Measurements from ENCODE around the gene RMDN3. TPM values are rescaled to one million over a fixed set of nuclear protein-coding genes. Genes with fewer than 3 reads are reported as not detected.

Gene RMDN3
- total and polyA plus RNA-seq, 2 of the 13 experiments (the other 11 are each of a cell fraction or from before 2014, with no cell fraction given), result 16.8 to 19.5 TPM

DNA sequence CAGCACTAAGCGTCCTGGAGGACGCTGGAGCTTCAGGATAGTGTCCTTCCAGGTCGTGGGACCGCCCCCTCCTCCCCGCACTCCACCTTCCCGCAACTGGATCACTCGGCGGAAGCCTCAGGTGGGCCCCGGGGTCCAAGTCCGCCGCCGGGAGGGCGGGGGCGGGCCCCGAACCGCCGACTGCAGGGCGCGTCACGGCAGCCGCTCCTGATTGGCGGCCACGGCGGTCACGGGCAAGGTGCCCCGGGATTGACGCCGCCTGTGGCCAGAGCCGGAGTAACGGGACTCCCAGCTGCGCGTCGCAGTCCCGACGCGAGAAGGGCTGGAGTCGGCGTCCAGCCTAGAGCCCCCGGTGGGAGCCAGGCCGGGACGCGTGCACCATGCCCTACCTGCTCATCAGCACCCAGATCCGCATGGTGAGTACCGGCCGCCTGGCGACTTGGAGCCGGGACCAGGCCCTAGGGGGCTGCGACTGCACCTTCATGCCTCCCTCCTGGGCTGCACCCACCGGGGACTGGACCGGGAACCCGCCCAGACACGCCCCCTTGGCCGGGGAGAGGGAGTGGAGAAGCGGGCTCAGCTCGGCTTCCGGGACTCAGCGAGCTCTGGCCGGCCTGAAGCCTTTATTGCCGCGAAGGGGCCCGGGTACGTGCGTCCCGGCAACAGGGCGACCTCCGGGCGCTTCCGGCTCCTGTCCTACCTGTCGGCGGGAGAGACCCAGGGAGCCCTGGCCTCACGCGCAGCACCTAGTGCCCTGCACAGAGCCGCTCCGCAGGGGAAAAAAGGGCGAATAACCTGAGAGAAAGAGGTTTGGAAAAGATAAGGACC, 9.0 kb upstream of the RMDN3 start, which contains the start of gene GCHFR (continued):
- TF ChIP-seq ZNF451 (CRISPR knock-in tag; IDR thresholded peaks at IDR 0.05), result peak; percentile 88
- TF ChIP-seq, protein P1, sequence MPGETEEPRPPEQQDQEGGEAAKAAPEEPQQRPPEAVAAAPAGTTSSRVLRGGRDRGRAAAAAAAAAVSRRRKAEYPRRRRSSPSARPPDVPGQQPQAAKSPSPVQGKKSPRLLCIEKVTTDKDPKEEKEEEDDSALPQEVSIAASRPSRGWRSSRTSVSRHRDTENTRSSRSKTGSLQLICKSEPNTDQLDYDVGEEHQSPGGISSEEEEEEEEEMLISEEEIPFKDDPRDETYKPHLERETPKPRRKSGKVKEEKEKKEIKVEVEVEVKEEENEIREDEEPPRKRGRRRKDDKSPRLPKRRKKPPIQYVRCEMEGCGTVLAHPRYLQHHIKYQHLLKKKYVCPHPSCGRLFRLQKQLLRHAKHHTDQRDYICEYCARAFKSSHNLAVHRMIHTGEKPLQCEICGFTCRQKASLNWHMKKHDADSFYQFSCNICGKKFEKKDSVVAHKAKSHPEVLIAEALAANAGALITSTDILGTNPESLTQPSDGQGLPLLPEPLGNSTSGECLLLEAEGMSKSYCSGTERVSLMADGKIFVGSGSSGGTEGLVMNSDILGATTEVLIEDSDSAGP (CRISPR knock-in tag; IDR thresholded peaks at IDR 0.05; ENCODE audit: borderline replicate concordance), result peak; percentile 93
- peak; percentile 41 for TF ChIP-seq KAT7 (CRISPR knock-in tag; IDR thresholded peaks at IDR 0.05; ENCODE audit: borderline replicate concordance)
- no peak; the same call in 1 of the 2 replicates for TF ChIP-seq ELF4 (CRISPR knock-in tag; IDR thresholded peaks at IDR 0.05; ENCODE audit: borderline replicate concordance)
- TF ChIP-seq DPF2 (CRISPR knock-in tag; IDR thresholded peaks at IDR 0.05; ENCODE audit: borderline replicate concordance, low read depth), result no peak
- no peak for TF ChIP-seq TEAD2 (CRISPR knock-in tag; IDR thresholded peaks at IDR 0.05)
- peak; percentile 84 for TF ChIP-seq HOXA3 (CRISPR knock-in tag; IDR thresholded peaks at IDR 0.05)
- TF ChIP-seq MBNL3 (CRISPR knock-in tag; conservative IDR thresholded peaks at IDR 0.05), result no peak
- TF ChIP-seq, protein P2, sequence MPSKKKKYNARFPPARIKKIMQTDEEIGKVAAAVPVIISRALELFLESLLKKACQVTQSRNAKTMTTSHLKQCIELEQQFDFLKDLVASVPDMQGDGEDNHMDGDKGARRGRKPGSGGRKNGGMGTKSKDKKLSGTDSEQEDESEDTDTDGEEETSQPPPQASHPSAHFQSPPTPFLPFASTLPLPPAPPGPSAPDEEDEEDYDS (CRISPR knock-in tag; IDR thresholded peaks at IDR 0.05), result peak; percentile 65
- TF ChIP-seq SIX1 (CRISPR knock-in tag; IDR thresholded peaks at IDR 0.05; ENCODE audit: borderline replicate concordance), result no peak
- peak; percentile 56; the same call in 1 of the 2 replicates for TF ChIP-seq ZBTB3 (CRISPR knock-in tag; IDR thresholded peaks at IDR 0.05; ENCODE audit: borderline replicate concordance, low read depth)
- no peak for TF ChIP-seq NRL (CRISPR knock-in tag; IDR thresholded peaks at IDR 0.05; ENCODE audit: borderline replicate concordance)
- TF ChIP-seq, protein P3, sequence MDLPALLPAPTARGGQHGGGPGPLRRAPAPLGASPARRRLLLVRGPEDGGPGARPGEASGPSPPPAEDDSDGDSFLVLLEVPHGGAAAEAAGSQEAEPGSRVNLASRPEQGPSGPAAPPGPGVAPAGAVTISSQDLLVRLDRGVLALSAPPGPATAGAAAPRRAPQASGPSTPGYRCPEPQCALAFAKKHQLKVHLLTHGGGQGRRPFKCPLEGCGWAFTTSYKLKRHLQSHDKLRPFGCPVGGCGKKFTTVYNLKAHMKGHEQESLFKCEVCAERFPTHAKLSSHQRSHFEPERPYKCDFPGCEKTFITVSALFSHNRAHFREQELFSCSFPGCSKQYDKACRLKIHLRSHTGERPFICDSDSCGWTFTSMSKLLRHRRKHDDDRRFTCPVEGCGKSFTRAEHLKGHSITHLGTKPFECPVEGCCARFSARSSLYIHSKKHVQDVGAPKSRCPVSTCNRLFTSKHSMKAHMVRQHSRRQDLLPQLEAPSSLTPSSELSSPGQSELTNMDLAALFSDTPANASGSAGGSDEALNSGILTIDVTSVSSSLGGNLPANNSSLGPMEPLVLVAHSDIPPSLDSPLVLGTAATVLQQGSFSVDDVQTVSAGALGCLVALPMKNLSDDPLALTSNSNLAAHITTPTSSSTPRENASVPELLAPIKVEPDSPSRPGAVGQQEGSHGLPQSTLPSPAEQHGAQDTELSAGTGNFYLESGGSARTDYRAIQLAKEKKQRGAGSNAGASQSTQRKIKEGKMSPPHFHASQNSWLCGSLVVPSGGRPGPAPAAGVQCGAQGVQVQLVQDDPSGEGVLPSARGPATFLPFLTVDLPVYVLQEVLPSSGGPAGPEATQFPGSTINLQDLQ (CRISPR knock-in tag; IDR thresholded peaks at IDR 0.05), result peak; percentile 55; the same call in 1 of the 2 replicates
- TF ChIP-seq NFRKB (IDR thresholded peaks at IDR 0.05), result no peak
- peak; percentile 57 for TF ChIP-seq PHF21A (CRISPR knock-in tag; IDR thresholded peaks at IDR 0.05)
- TF ChIP-seq, protein P4, sequence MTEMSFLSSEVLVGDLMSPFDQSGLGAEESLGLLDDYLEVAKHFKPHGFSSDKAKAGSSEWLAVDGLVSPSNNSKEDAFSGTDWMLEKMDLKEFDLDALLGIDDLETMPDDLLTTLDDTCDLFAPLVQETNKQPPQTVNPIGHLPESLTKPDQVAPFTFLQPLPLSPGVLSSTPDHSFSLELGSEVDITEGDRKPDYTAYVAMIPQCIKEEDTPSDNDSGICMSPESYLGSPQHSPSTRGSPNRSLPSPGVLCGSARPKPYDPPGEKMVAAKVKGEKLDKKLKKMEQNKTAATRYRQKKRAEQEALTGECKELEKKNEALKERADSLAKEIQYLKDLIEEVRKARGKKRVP (CRISPR knock-in tag; IDR thresholded peaks at IDR 0.05), result no peak
- TF ChIP-seq, protein P5, sequence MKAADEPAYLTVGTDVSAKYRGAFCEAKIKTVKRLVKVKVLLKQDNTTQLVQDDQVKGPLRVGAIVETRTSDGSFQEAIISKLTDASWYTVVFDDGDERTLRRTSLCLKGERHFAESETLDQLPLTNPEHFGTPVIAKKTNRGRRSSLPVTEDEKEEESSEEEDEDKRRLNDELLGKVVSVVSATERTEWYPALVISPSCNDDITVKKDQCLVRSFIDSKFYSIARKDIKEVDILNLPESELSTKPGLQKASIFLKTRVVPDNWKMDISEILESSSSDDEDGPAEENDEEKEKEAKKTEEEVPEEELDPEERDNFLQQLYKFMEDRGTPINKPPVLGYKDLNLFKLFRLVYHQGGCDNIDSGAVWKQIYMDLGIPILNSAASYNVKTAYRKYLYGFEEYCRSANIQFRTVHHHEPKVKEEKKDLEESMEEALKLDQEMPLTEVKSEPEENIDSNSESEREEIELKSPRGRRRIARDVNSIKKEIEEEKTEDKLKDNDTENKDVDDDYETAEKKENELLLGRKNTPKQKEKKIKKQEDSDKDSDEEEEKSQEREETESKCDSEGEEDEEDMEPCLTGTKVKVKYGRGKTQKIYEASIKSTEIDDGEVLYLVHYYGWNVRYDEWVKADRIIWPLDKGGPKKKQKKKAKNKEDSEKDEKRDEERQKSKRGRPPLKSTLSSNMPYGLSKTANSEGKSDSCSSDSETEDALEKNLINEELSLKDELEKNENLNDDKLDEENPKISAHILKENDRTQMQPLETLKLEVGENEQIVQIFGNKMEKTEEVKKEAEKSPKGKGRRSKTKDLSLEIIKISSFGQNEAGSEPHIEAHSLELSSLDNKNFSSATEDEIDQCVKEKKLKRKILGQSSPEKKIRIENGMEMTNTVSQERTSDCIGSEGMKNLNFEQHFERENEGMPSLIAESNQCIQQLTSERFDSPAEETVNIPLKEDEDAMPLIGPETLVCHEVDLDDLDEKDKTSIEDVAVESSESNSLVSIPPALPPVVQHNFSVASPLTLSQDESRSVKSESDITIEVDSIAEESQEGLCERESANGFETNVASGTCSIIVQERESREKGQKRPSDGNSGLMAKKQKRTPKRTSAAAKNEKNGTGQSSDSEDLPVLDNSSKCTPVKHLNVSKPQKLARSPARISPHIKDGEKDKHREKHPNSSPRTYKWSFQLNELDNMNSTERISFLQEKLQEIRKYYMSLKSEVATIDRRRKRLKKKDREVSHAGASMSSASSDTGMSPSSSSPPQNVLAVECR (CRISPR knock-in tag; IDR thresholded peaks at IDR 0.05; ENCODE audit: borderline replicate concordance), result peak; percentile 96
- TF ChIP-seq KDM3A (CRISPR knock-in tag; IDR thresholded peaks at IDR 0.05; ENCODE audit: low read depth), result 0 out of 2 replicates have a peak, but pooled peaks have one; percentile 76
- TF ChIP-seq MIER2 (CRISPR knock-in tag; IDR thresholded peaks at IDR 0.05), result no peak

Data from HepG2 (cell line).